Measurements from ENCODE around the gene HSPA4L. TPM values are rescaled to one million over a fixed set of nuclear protein-coding genes. Genes with fewer than 3 reads are reported as not detected.

HSPA4L gene
- 1 to 10 TPM; 3.8 to 4.8 TPM for total RNA-seq

DNA sequence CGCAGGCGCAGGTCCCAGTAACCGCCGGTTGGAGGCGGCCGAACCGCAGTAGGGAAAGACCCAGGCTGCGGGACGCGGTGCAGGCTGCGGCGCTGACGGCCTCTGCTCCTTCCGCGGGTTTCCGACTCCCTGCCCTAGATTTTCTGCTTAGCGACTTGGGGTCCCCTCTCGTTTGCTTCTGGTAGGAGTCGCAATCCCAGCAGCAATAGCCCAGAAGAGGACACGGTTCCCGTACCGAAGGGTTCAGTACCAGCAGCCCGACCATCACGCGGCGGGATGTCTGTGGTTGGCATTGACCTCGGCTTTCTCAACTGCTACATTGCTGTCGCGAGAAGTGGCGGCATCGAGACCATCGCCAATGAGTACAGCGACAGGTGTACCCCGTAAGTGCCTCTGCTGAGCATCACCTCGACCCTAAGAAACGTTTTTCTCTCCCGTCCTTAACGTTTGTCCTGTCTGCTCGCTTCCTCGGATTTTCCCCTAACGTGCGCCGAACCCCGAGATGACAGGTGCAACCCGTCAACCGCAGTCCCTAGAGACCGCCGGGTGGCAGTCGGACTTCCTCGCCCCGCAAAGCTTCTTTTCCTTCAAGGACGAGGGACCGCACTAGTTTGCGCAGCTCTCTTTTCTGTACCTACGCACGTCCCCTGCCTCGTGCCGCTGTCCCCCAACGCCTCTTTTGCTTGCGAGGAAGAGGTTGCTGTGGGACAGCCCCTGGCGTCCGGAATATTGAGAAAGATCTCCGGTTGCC is at the start of gene HSPA4L:
HSPA4L (plus strand) TSS at position 48 of the 751 bp plus-strand sequence; CDS start at position 277, 229 bp downstream.
- Mint-ChIP-seq H3K36me3 (peaks cover 8% of the 10 kb centered on the region), H3K27me3 (peaks cover 78% of the 10 kb centered on the region), H3K9me3 (no peaks in the 10 kb centered on the region), H3K4me3 (peak within 1 kb of the TSS; percentile 85), H3K4me1 (peaks cover 19% of the 10 kb centered on the region), H3K27ac (peak within 1 kb of the TSS; percentile 83)
- DNase-seq = peak; percentile 65

DNA sequence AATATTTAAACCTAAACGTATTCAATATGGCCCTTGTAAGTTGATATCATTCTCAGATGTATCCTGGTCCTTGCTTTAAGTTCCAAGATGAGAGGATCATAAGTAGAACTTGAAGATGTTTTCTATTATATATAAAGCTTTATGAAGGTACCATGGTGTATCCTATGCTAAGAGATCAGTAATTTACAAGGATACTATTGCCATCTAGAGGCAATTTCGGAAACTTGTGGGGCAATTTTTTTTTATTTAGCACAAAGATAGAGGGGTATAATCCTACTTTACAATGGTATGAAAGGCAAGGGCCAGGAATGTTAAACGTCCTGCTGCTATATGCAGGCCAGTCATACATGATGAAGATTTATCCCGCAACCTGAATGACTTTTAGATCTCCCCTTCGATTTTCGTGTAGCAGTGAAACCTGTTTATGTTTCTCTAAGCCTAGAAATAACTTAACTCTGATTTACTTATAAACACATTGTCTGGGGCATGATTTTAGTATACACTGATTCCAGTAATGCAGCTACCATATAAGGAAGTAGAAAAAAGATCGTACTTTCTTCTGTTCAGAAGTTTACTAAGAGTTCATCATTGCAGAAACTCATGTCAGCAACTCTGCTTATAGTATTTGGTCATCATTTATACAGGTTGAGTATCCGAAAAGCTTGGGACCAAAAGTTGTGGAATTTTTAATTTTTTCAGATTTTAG is 49.3 kb upstream of the HSPA4L start:
- H3K9me3 Mint-ChIP-seq = no peaks in the 10 kb centered on the region
- H3K27me3 Mint-ChIP-seq = peaks cover 9% of the 10 kb centered on the region
- H3K4me3 Mint-ChIP-seq = no peak overlapping the region
- no peaks in the 10 kb centered on the region for H3K36me3 Mint-ChIP-seq
- no peaks in the 10 kb centered on the region for H3K4me1 Mint-ChIP-seq
- DNase-seq = no peak
- H3K27ac Mint-ChIP-seq = no peak overlapping the region

DNA sequence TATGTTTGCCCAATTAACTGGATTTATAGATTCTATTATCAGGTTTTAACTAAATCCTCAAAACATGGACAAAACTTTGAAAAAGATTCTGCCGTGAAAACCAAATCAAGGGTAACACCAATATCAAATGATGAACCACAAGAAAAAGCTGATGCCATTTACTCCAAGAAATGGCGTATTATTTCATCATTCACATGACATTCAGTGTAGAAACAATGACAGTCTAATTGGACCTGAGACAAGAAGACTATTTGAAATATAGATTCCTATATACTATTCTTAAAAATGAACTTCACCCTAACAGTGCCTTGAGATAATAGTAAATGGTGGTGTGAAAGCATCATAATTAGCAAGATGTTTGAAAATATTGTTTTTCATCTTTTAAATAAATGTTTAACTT is 47.1 kb upstream of the HSPA4L start:
- Mint-ChIP-seq H3K9me3 (no peaks in the 10 kb centered on the region), H3K27ac (no peak overlapping the region), H3K36me3 (no peaks in the 10 kb centered on the region), H3K4me1 (no peaks in the 10 kb centered on the region), H3K27me3 (peaks cover 9% of the 10 kb centered on the region), H3K4me3 (no peak overlapping the region)
- DNase-seq = no peak

DNA sequence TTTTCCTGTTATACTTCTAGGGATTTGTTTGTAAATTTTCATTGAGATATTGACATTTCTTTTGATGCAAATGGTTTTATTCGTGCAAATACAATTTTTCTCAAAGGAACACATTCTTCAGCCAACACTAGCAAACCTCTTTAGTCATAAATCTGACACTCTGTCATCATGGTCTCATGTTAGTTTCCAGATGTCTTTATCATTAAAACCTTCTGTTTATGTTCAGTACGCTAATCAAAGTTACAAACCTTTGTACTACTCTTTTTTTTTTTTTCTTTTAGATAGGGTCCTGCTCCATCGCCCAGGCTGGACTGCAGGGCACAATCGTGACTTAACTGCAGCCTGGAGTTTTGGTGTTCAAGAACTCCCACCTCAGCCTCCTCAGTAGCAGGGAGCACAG is 44.8 kb upstream of the HSPA4L start:
- no peak for DNase-seq
- H3K9me3 Mint-ChIP-seq = no peaks in the 10 kb centered on the region
- no peaks in the 10 kb centered on the region for H3K36me3 Mint-ChIP-seq
- H3K4me1 Mint-ChIP-seq = no peaks in the 10 kb centered on the region
- H3K4me3 Mint-ChIP-seq = no peak overlapping the region
- peaks cover 9% of the 10 kb centered on the region for H3K27me3 Mint-ChIP-seq
- H3K27ac Mint-ChIP-seq = no peak overlapping the region

DNA sequence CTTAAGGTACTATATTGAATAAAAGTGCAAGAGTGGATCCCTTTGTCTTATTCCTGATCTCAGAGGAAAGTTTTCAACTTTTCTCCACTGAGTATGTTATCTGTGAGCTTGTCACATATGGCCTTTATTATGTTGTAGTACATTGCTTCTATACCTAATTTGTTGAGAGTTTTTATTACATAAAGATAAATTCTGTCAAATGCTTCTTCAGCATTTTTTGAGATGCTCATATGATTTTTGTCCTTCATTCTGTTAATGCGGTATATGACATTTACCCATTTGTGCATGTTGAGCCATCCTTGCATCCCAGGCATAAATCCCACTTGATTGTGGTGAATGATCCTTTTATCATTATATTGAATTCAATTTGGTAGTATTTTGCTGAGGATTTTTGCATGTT is 40.9 kb upstream of the HSPA4L start:
- DNase-seq = no peak
- Mint-ChIP-seq H3K27ac (no peak overlapping the region), H3K36me3 (no peaks in the 10 kb centered on the region), H3K4me1 (no peaks in the 10 kb centered on the region), H3K9me3 (no peaks in the 10 kb centered on the region), H3K27me3 (peaks cover 9% of the 10 kb centered on the region), H3K4me3 (no peak overlapping the region)

DNA sequence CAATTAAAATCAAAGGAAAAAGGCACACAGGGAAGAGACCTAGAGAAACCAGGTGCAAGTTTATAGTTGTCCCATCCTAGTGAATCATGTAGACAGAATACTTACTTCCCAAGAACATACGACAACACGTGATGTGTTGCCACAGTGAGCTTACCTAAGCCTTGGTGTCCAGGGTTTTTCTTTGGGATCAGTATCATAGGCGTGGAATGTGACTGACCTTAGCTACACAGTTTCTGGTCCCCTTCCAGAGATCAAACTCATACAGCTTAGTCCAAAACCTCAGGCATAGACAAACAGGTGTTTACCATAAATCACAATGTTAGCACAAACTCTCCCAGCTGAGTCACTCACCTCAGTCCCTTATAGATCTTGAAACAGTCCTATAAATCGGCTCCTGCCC is 34.2 kb upstream of the HSPA4L start:
- peaks cover 5% of the 10 kb centered on the region for H3K9me3 Mint-ChIP-seq
- peaks cover 32% of the 10 kb centered on the region for H3K27me3 Mint-ChIP-seq
- no peak for DNase-seq
- H3K4me1 Mint-ChIP-seq = no peaks in the 10 kb centered on the region
- no peak overlapping the region for H3K4me3 Mint-ChIP-seq
- H3K27ac Mint-ChIP-seq = no peak overlapping the region
- H3K36me3 Mint-ChIP-seq = no peaks in the 10 kb centered on the region

DNA sequence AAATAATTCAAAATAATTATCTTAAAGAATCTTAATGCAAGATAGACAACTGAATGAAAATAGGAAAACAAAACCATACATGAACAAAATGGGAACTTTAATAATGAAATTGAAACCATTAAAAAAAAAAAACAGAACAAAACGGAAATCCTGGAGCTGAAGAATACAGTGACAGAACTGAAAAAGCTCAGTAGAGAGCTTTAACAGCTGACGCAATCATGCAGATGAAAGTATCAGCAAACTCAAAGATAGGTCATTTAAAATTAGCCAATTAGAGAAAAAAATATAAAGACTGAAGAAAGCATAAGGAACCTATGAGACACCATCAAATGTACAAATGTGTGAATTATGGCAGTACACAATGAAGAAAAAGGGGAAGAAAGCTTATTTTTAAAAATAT is 33.2 kb upstream of the HSPA4L start:
- Mint-ChIP-seq H3K27ac (no peak overlapping the region), H3K36me3 (no peaks in the 10 kb centered on the region), H3K27me3 (peaks cover 39% of the 10 kb centered on the region), H3K4me3 (no peak overlapping the region), H3K4me1 (no peaks in the 10 kb centered on the region), H3K9me3 (peaks cover 5% of the 10 kb centered on the region)
- DNase-seq = no peak

DNA sequence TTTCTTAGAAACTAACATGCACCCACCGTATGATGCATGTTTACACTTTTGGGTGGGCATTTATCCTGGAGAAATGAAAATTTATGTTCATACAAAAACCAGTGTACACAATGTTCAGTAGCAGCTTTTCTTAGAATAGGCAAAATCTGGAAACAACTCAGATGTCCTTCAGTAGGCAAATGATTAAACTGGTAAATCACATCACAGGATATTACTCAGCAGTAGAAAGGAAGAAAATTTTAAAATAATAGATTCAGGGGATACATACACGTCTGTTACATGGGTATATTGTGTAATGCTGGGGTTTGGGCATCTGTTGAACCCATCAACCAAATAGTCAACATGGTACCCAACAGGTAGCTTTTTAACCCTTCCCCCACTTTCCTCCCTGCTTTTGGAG is 25.2 kb upstream of the HSPA4L start:
- no peak overlapping the region for H3K27ac Mint-ChIP-seq

DNA sequence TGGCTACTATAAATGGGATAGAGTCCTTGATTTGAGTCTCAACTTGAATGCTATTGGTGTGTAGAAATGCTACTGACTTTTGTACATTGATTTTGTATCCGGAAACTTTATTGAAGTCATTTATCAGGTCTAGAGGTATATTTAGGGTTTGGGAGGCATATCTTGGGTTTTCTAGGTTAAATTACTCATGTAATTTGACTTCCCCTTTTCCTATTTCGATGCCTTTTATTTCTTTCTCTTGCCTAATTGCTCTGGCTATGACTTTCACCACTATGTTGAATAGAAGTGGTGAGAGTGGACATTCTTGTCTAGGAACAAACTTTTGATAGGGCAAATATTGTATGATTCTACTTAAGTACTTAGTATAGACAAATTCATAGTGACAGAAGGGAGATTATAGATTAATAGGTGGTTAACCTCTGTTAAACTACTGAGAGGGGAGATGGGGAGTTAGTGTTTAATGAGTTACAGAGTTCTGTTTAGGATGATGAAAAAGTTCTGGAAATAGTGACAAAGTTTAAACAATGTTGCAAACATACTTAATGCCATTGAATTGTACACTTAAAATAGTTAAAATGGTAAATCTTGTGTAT is 22.8 kb upstream of the HSPA4L start:
- Mint-ChIP-seq H3K36me3 (no peaks in the 10 kb centered on the region), H3K27ac (no peak overlapping the region), H3K4me1 (no peaks in the 10 kb centered on the region), H3K9me3 (no peaks in the 10 kb centered on the region), H3K27me3 (peaks cover 14% of the 10 kb centered on the region), H3K4me3 (no peak overlapping the region)
- no peak for DNase-seq

More for the DNA sequence above, 25.2 kb upstream of the HSPA4L start:
- Mint-ChIP-seq H3K4me3 (no peak overlapping the region), H3K9me3 (no peaks in the 10 kb centered on the region), H3K27me3 (peaks cover 27% of the 10 kb centered on the region), H3K4me1 (no peaks in the 10 kb centered on the region), H3K36me3 (no peaks in the 10 kb centered on the region)
- no peak for DNase-seq

DNA sequence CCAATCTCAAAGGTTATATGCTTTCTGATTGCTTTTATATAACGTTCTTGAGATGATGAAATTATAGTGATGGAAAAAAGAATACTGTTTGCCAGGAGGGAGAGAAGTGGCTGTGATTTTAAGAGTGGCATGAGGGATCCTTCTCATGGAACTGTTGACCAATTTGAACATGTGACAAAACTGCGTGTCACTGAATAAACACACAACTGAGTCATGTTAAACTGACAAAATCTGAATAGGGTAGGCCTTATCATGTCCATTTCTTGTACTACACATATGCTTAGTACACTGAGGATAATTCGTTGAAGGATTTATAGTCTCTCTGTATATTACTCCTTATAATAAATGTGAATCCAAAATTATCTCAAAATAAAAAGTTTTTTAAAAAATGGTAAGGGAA is 22.2 kb upstream of the HSPA4L start:
- H3K36me3 Mint-ChIP-seq = no peaks in the 10 kb centered on the region
- no peak overlapping the region for H3K27ac Mint-ChIP-seq
- H3K4me3 Mint-ChIP-seq = no peak overlapping the region
- no peaks in the 10 kb centered on the region for H3K4me1 Mint-ChIP-seq
- H3K9me3 Mint-ChIP-seq = no peaks in the 10 kb centered on the region
- H3K27me3 Mint-ChIP-seq = peaks cover 14% of the 10 kb centered on the region
- DNase-seq = no peak

DNA sequence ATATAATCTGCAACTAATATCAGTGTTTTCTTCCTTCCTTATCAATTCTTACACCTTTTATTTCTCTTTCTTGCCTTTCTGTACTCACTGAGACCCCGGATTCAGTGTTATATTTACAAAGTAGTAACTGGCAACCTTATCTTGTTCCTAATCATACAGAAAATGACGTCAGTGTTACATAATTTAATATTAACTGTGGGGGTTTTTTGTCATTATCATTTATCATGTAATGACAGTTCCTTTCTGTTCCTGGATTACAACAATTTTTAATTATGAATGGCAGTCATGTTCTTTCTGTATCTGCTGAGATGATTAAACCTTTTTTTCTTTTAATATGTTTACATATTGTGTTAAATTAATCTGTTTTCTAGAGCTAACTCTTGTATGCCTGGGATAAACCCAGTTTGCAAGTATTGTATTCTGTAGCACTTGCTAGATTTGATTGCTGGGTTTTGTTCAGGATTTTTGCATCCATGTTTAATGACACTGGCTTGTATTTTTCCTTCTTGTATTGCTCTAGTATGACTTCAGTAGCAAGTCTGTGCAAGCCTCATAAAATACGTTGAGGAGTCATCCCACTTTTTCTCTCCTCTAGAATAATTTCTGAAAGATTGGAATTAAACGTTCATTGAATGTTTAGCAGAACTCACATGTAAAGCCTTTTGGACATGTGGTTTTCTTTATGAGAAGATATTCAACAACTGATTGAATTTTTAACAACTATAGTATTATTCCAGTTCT is 10.4 kb upstream of the HSPA4L start:
- no peak overlapping the region for H3K27ac Mint-ChIP-seq
- H3K36me3 Mint-ChIP-seq = no peaks in the 10 kb centered on the region
- peaks cover 51% of the 10 kb centered on the region for H3K27me3 Mint-ChIP-seq
- H3K4me1 Mint-ChIP-seq = no peaks in the 10 kb centered on the region
- no peak overlapping the region for H3K4me3 Mint-ChIP-seq
- H3K9me3 Mint-ChIP-seq = no peaks in the 10 kb centered on the region
- no peak for DNase-seq

DNA sequence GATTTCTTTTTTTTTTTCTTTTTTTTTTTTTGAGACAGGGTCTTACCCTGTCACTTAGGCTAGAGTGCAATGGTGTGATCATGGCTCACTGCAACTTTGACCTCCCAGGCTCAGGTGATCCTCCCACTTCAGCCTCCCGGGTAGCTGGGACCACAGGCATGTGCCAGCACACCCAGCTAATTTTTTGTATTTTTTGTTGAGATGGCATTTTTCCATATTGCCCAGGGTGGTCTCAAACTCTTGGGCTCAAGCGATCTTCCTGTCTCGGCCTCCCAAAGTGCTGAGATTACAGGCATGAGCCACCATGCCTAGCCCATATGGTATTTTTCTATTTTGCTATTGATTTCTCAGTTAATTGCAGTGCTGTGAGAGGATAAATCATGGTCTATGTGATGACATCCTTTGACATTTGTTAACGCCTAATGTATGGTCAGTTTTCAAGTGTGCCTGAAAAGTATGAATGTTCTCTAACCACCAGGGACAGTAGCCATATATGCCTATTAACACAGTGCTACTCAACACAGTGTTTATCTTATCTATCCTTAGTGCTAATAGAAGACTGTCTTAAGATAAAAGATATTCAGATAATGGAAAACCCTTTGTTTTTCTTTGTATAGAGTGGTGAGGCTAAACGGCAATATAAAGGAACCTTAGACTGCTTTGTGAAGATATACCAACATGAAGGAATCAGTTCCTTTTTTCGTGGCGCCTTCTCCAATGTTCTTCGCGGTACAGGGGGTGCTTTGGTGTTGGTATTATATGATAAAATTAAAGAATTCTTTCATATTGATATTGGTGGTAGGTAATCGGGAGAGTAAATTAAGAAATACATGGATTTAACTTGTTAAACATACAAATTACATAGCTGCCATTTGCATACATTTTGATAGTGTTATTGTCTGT is 9.1 kb upstream of the HSPA4L start:
- Mint-ChIP-seq H3K9me3 (no peaks in the 10 kb centered on the region), H3K27me3 (peaks cover 59% of the 10 kb centered on the region), H3K4me1 (no peaks in the 10 kb centered on the region), H3K36me3 (no peaks in the 10 kb centered on the region), H3K4me3 (no peak overlapping the region), H3K27ac (no peak overlapping the region)
- DNase-seq = no peak

DNA sequence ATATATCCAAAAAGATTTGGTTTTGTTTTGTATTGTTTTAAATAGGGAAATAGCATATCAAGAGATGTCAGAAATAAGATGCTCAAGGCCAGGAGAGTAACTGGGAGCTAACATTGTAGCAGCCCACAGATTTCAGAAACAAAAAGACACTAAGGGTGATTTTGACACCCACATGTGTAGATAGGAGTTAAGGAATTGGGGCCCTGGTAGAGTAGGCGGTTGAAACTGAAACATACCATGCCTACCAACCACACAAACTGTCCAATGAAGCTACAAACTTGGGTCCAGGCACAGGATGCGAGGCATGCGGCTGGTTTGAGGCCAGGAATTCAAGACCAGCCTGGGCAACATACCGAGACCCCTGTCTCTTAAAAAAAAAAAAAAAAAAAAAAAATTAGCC is 6.3 kb upstream of the HSPA4L start:
- H3K9me3 Mint-ChIP-seq = no peaks in the 10 kb centered on the region
- no peak overlapping the region for H3K4me3 Mint-ChIP-seq
- no peaks in the 10 kb centered on the region for H3K4me1 Mint-ChIP-seq
- no peak overlapping the region for H3K27ac Mint-ChIP-seq
- DNase-seq = no peak
- H3K36me3 Mint-ChIP-seq = no peaks in the 10 kb centered on the region
- peaks cover 83% of the 10 kb centered on the region for H3K27me3 Mint-ChIP-seq

DNA sequence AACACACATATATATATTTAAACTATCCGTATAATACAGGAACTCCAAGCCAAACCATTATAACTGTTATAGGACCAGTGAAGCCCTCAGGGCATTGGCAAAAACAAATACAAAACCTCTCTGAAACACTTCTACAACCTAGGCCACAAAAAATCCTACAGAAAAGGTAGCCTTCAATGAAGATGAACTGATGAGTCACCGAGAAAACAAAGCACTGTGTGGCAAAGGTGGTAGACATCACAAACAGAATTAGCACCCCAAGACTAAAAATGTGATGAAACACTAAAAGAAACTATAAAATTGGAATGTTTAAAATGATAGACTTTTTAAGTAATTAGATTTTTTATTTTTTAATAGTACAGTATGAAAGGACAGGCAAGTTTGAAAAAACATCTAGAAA is 5.5 kb upstream of the HSPA4L start:
- no peaks in the 10 kb centered on the region for H3K9me3 Mint-ChIP-seq
- no peak for DNase-seq
- H3K4me3 Mint-ChIP-seq = no peak overlapping the region
- no peak overlapping the region for H3K27ac Mint-ChIP-seq
- peaks cover 85% of the 10 kb centered on the region for H3K27me3 Mint-ChIP-seq
- H3K36me3 Mint-ChIP-seq = peaks cover 3% of the 10 kb centered on the region
- H3K4me1 Mint-ChIP-seq = peaks cover 4% of the 10 kb centered on the region

Measured in activated naive CD8-positive, alpha-beta T cell treated with anti-CD3 and anti-CD28 coated beads for 36 hours (primary cell).